HFFc6 (cell line): ENCODE data around the gene KNCN. TPM values are rescaled to one million over a fixed set of nuclear protein-coding genes. Genes with fewer than 3 reads are reported as not detected.
A peak's percentile ranks its signal among the peaks of the same experiment; 100 is the strongest.

Experiments
- DNase-seq: peaks from one replicate; pipeline ENCODE4 v3.0.0-alpha.2; 2018
- H3K27ac Mint-ChIP-seq: 2 replicates; pipeline ENCODE4 v1.8.0; 2020; ENCODE audit warnings: mild to moderate bottlenecking, mixed read lengths
- H3K27me3 Mint-ChIP-seq: 2 replicates; pipeline ENCODE4 v1.8.0; 2021; ENCODE audit warnings: mild to moderate bottlenecking, moderate library complexity, mixed read lengths; ENCODE audit not compliant: insufficient read depth
- H3K36me3 Mint-ChIP-seq: 2 replicates; pipeline ENCODE4 v1.8.0; 2021; ENCODE audit warnings: low read depth, mixed read lengths
- H3K4me1 Mint-ChIP-seq: 2 replicates; pipeline ENCODE4 v1.8.0; 2020; ENCODE audit warnings: low read depth, mixed read lengths
- H3K4me3 Mint-ChIP-seq: 2 replicates; pipeline ENCODE4 v1.8.0; 2020; ENCODE audit warnings: mild to moderate bottlenecking, moderate library complexity, mixed read lengths
- H3K9me3 Mint-ChIP-seq: 2 replicates; pipeline ENCODE4 v1.8.0; 2020; ENCODE audit warnings: mild to moderate bottlenecking, mixed read lengths
- total RNA-seq, 6 experiments: library from RNA; stranded (reverse); fragmentation: NEBNext Ultra II Directional; extraction: Animal tissue kit (Norgen Biotek cat#: 25700); gene quantifications; 2 replicates in 1 of 6; 3 replicates in 5 of 6; pipeline ENCODE4 v1.2.3, GENCODE V29; 2021
- TF ChIP-seq, protein P1 (sequence below): fragments of 200-600 bp; sonication (generic); IDR thresholded peaks from 2 replicates; pipeline ENCODE4 v1.5.0; 2021; ENCODE audit warnings: antibody characterized with exemption, mild to moderate bottlenecking

The KNCN gene
- total RNA-seq, 6 experiments from 2014 or later: not detected

DNA sequence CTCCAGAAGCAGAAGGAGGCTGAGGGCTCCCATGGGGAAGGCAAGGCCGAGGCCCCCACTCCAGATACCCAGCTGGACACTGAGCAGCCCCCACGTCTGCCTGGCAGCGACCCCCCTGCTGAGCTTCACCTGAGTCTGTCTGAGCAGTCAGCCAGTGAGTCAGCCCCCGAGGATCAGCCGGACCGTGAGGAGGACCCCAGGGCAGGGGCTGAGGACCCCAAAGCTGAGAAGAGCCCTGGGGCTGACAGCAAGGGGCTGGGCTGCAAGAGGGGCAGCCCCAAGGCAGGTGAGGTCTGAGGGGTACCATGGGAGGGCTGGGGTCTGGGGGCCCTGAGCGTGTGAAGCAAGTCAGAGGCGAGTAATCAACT, 40.5 kb downstream of the KNCN start:
- Mint-ChIP-seq H3K4me3 (no peak overlapping the region), H3K27me3 (peaks cover 3% of the 10 kb centered on the region), H3K27ac (no peak overlapping the region), H3K4me1 (peaks cover 18% of the 10 kb centered on the region), H3K9me3 (no peaks in the 10 kb centered on the region), H3K36me3 (no peaks in the 10 kb centered on the region)
- TF ChIP-seq, protein P1, sequence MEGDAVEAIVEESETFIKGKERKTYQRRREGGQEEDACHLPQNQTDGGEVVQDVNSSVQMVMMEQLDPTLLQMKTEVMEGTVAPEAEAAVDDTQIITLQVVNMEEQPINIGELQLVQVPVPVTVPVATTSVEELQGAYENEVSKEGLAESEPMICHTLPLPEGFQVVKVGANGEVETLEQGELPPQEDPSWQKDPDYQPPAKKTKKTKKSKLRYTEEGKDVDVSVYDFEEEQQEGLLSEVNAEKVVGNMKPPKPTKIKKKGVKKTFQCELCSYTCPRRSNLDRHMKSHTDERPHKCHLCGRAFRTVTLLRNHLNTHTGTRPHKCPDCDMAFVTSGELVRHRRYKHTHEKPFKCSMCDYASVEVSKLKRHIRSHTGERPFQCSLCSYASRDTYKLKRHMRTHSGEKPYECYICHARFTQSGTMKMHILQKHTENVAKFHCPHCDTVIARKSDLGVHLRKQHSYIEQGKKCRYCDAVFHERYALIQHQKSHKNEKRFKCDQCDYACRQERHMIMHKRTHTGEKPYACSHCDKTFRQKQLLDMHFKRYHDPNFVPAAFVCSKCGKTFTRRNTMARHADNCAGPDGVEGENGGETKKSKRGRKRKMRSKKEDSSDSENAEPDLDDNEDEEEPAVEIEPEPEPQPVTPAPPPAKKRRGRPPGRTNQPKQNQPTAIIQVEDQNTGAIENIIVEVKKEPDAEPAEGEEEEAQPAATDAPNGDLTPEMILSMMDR: no peak
- DNase-seq: no peak

DNA sequence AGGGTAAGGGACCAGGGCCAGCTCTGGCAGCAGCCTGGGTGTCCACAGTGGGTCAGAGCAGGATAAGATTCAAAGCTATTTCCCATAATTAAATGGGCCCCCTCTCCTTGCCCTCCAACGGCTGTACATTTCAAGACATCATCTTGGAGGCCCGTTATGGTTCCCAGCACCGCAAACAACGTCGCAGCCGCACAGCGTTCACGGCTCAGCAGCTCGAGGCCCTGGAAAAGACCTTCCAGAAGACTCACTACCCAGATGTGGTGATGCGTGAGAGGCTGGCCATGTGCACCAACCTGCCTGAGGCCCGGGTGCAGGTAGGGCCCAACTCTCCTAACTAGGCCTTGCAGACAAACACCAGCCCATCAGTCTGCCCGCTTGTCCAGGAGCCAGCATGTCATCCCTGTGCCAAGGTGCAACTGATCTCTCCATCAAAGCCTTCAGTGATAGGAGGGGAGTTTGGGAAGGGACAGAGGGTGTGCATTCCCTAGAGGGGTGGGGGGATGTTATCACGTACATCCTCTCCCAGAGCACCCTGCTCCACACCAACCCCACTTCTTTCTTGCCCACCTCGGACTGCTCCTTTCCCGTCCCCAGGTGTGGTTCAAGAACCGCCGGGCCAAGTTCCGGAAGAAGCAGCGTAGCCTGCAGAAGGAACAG, 41.0 kb downstream of the KNCN start:
- Mint-ChIP-seq H3K9me3 (no peaks in the 10 kb centered on the region), H3K4me1 (peaks cover 18% of the 10 kb centered on the region), H3K27ac (no peak overlapping the region), H3K36me3 (no peaks in the 10 kb centered on the region), H3K4me3 (no peak overlapping the region), H3K27me3 (peaks cover 3% of the 10 kb centered on the region)
- DNase-seq: no peak
- TF ChIP-seq, protein P1: no peak

DNA sequence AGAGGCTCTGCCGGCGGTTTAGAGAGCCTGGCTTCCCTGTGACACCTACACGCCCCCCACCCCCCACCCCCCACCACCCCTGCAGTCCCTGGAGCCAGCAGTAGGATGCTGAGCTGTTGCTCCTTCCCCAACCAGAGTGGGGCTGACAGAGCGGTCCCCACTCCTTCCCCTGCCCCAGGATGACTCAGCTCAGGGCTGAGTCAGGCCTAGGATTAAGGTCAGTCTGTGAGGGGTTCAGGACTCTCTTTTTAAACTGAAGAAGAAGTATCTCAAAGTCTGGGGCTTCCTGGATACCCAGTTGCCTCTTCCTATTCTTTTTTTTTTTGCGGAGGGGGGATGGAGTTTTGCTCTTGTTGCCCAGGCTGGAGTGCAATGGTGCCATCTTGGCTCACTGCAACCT, 42.7 kb downstream of the KNCN start:
- peaks cover 18% of the 10 kb centered on the region for H3K4me1 Mint-ChIP-seq
- TF ChIP-seq, protein P1: no peak
- H3K9me3 Mint-ChIP-seq: no peaks in the 10 kb centered on the region
- H3K27me3 Mint-ChIP-seq: peaks cover 4% of the 10 kb centered on the region
- no peaks in the 10 kb centered on the region for H3K36me3 Mint-ChIP-seq
- H3K27ac Mint-ChIP-seq: no peak overlapping the region
- DNase-seq: peak; percentile 31
- no peak overlapping the region for H3K4me3 Mint-ChIP-seq

DNA sequence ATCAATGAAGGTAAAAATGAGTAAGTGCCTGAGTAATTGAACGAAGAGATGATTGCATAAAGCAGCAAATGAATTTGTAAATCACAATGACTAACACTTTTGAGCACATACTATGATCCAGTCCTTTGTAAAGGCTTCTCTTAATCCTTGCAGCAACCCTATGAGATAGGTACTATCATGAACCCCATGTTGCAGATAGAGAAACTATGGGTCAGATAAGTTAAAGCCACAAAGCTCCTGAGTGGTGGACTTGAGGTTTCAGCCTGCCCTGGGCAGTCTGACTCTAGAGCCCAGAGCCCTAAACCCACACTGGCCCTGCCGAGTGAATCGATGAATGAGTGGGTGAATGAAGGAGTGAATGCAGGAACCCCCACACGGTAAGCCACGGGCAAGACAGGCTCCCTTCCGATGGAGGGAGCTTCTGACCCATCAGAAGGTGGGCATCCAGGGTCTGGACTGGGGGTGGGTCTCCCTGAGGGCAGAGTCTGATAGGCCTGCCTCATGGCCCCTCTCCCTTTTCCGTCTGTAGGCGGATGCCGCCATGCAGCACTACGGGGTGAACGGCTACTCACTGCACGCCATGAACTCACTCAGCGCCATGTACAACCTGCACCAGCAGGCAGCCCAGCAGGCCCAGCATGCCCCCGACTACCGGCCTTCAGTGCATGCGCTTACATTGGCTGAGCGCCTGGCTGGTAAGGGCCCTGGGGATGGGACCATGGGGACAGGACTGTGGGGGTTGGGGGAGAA, 44.8 kb downstream of the KNCN start:
- DNase-seq: no peak
- Mint-ChIP-seq H3K4me3 (no peak overlapping the region), H3K36me3 (no peaks in the 10 kb centered on the region), H3K27ac (no peak overlapping the region), H3K4me1 (peaks cover 18% of the 10 kb centered on the region), H3K27me3 (peaks cover 20% of the 10 kb centered on the region), H3K9me3 (no peaks in the 10 kb centered on the region)
- TF ChIP-seq, protein P1: no peak

DNA sequence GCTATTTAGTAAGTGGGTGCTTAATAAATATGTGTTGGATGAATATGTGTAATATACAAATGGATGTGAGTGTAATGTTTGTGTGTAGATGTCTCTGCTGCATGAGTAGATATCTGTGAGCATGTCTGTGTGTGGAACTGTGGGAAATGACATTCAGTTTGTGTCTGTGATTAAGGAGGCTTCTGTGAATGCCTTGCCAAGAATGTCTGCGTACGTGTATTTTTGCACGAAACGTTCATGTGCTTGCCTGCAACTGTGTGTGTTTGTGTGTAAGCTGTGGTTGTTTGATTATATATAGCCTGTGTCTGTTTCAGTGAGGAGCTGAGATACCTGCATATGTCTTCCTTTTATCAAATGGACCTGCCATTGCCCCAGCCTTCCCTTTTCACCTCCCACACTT, 48.0 kb downstream of the KNCN start:
- H3K36me3 Mint-ChIP-seq: no peaks in the 10 kb centered on the region
- no peak overlapping the region for H3K4me3 Mint-ChIP-seq
- TF ChIP-seq, protein P1: no peak
- 0 out of 2 replicates have a peak, but pooled peaks cover 4% of the 10 kb centered on the region for H3K4me1 Mint-ChIP-seq
- no peaks in the 10 kb centered on the region for H3K9me3 Mint-ChIP-seq
- DNase-seq: no peak
- H3K27me3 Mint-ChIP-seq: peaks cover 30% of the 10 kb centered on the region
- H3K27ac Mint-ChIP-seq: no peak overlapping the region
